ENCODE measurements around the gene OR52K1. TPM values are rescaled to one million over a fixed set of nuclear protein-coding genes. Genes with fewer than 3 reads are reported as not detected.
A peak's percentile ranks its signal among the peaks of the same experiment; 100 is the strongest.

OR52K1 gene
- not detected in 2 replicates for total RNA-seq

- no peak for DNase-seq (ENCODE audit: low read depth, low spot score)
These were observed at the start of gene OR52K1 for GRCh38 chr11:4482445-4482844. TSS of gene OR52K1 (plus strand) at chr11:4482646. CDS start at chr11:4488901, 6,255 bp downstream.

GRCh38 chr11:4433856-4434255, 48.6 kb upstream of the OR52K1 start:
- no peak for DNase-seq (ENCODE audit: low read depth, low spot score)

- no peak for DNase-seq (ENCODE audit: low read depth, low spot score)
These were observed 46.0 kb upstream of the OR52K1 start for GRCh38 chr11:4436411-4436810.

GRCh38 chr11:4441515-4441914, 40.9 kb upstream of the OR52K1 start:
- DNase-seq (ENCODE audit: low read depth, low spot score), result no peak

GRCh38 chr11:4443232-4443891, 39.1 kb upstream of the OR52K1 start:
- no peak for DNase-seq (ENCODE audit: low read depth, low spot score)

GRCh38 chr11:4448995-4449394, 33.5 kb upstream of the OR52K1 start, which contains the start of gene OR52K2:
TSS of gene OR52K2 (plus strand) at chr11:4449295. CDS start at chr11:4449340, 45 bp downstream.
- DNase-seq (ENCODE audit: low read depth, low spot score), result no peak

GRCh38 chr11:4453118-4453517, 29.3 kb upstream of the OR52K1 start:
- no peak for DNase-seq (ENCODE audit: low read depth, low spot score)

GRCh38 chr11:4454021-4454420, 28.4 kb upstream of the OR52K1 start:
- no peak for DNase-seq (ENCODE audit: low read depth, low spot score)

GRCh38 chr11:4455419-4455818, 27.0 kb upstream of the OR52K1 start:
- no peak for DNase-seq (ENCODE audit: low read depth, low spot score)

- DNase-seq (ENCODE audit: low read depth, low spot score), result no peak
These were observed 22.9 kb upstream of the OR52K1 start for GRCh38 chr11:4459500-4459899.

GRCh38 chr11:4460151-4460550, 22.3 kb upstream of the OR52K1 start:
- no peak for DNase-seq (ENCODE audit: low read depth, low spot score)

GRCh38 chr11:4464216-4465159, 18.0 kb upstream of the OR52K1 start:
- DNase-seq (ENCODE audit: low read depth, low spot score), result no peak

- no peak for DNase-seq (ENCODE audit: low read depth, low spot score)
These were observed 17.0 kb upstream of the OR52K1 start for GRCh38 chr11:4465407-4465806.

GRCh38 chr11:4466131-4466870, 16.1 kb upstream of the OR52K1 start:
- no peak for DNase-seq (ENCODE audit: low read depth, low spot score)

GRCh38 chr11:4466871-4467442, 15.5 kb upstream of the OR52K1 start:
- no peak for DNase-seq (ENCODE audit: low read depth, low spot score)

- no peak for DNase-seq (ENCODE audit: low read depth, low spot score)
These were observed 14.4 kb upstream of the OR52K1 start for GRCh38 chr11:4467811-4468606.

GRCh38 chr11:4479644-4480043, 2.8 kb upstream of the OR52K1 start:
- DNase-seq (ENCODE audit: low read depth, low spot score), result no peak

- peak; percentile 19 for DNase-seq (ENCODE audit: low read depth, low spot score)
These were observed 1.7 kb upstream of the OR52K1 start for GRCh38 chr11:4480577-4481239.

- no peak for DNase-seq (ENCODE audit: low read depth, low spot score)
These were observed 1.2 kb upstream of the OR52K1 start for GRCh38 chr11:4481240-4481582.

GRCh38 chr11:4484310-4484709, 1.9 kb downstream of the OR52K1 start:
- no peak for DNase-seq (ENCODE audit: low read depth, low spot score)
